Renal pelvis (tissue), 4 donors: ENCODE measurements around the gene PKNOX2. TPM values are rescaled to one million over a fixed set of nuclear protein-coding genes. Genes with fewer than 3 reads are reported as not detected.

Experiments used
- DNase-seq: peaks from one replicate; pipeline ENCODE4 v3.0.0-alpha.2; 2013
- polyA plus RNA-seq, 3 donors: library from polyadenylated mRNA; unstranded; fragments of 120-200 nt; gene quantifications; one replicate each; pipeline ENCODE4 v1.2.1, GENCODE V29; 2013; ENCODE audit not compliant: insufficient read length in 3 of 3

The PKNOX2 gene
- polyA plus RNA-seq, 3 donors: 11.3 to 14.8 (median 13.4) TPM

DNA sequence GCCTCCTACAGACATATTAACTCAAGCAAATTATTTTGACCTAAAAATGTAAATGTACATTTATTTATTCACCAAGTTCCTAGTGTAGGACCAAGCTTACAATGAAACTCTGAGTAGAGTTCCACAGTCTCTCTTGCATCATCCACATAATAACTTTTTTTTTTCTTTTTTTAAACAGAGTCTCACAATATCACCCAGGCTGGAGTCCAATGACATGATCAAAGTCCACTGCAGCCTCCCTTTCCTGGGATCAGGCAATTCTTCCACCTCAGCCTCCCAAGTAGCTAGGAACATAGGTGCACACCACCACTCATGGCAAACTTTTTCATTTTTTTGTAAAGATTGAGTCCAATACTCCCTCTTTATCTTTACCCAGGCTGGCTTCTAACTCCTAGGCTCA, 303.5 kb downstream of the PKNOX2 start:
- no peak for DNase-seq

DNA sequence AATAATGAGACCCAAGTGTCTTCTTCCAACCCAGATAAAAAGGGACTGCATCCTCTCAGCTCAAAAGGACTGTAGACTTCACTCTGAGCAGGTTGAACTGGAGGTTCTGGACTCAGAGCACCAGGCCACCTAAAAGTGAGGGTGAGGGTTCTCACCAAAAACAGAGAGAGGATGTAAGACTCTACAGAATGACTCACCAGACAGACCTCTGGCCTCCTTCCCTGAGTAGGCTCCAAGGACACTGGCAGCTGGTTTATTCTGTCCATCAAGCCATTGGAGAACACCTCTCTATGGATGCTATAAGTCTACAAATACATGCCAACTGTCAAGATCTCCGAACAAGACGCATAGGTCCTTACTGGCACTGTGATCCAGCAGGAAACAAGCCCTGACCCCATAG, 304.3 kb downstream of the PKNOX2 start:
- DNase-seq: no peak

DNA sequence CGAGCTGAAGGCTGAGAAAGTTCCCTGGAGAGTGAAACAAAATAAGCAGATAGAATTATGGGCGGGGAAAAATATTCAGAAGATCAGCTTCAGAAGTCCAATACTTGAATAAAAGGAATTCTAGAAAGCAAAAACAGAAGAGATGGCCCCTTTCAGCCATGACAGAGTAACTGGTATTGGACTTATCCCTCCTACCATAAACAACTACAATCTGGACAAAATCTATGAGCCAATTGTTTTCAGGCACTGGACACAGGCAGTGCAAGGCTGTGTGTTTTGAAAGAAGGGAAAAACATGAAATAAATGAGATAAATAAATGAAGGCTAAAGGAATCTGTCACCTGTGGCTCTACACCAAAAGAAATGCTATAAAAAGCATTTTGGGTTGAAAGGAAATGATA, 305.8 kb downstream of the PKNOX2 start:
- no peak for DNase-seq

DNA sequence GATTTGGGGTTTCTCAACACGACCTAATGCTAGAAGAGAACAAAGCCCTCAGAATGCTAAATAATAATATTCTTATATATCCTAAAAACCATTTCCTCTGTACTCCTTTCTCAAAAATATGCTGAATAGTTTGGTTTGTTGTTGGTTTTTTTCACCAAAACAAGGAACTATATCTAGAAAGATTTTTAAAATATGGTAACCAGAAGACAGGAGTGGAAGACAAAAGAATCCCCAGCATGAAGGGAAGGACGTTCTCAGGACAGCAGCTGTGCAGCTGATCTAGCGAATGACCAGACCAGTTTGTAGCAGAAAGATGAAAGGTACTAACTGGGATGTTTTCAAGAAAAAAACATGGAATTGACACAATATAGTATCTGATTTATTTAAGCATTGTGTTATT, 312.2 kb downstream of the PKNOX2 start:
- DNase-seq: no peak

DNA sequence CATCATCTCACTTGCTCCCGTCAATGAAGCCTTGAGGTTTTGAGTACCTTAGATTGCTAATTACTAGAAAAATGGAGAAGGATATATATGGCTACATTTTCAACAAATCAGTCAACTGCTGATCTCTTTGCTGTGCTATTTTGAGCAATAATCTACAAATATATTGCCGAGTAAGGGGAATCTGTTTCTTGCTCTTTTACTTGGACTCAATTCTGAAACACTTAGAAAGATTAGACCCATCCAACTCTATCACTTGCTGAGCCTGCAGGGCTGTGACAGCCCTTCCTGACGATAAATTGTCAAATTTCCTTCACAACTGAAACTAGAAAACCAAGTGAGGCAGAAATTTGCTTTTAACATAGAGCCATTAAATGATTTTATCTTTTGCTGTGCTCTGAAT, 314.6 kb downstream of the PKNOX2 start:
- no peak for DNase-seq

DNA sequence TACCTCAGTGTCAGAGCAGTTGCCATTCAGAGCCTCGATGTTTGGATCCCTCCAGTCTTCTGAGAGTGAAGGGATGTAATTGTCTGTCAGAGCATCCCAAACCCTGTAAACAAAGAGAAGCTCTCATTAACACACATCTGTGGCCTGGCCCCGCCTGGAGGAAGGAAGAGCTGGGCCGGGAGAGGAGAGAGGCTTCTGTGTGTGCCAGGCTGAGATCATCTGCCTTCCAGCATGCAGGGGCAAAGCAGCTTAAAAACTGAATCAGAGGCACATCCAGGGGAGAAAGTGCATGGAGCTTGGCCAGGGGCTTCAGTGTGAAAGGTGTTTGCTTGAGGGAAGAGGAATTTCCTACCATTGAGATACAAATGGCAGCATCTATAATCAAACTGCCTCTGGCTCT, 317.0 kb downstream of the PKNOX2 start:
- no peak for DNase-seq

Other genes with a start within 250 kb of the PKNOX2 start
- gene HEPN1, start 245.5 kb upstream of the PKNOX2 start, polyA plus RNA-seq: 1 to 10 TPM; 1.3 to 2.2 (median 1.8) TPM
- 1 to 10 TPM; 2.3 to 3.8 (median 3.4) TPM for gene HEPACAM, start 228.7 kb upstream of the PKNOX2 start, polyA plus RNA-seq
- 1 to 10 TPM; 3.8 to 4.0 (median 3.9) TPM for gene CCDC15, start 210.5 kb upstream of the PKNOX2 start, polyA plus RNA-seq
- 1 to 10 TPM; 1.9 to 2.8 (median 2.0) TPM for gene SLC37A2, start 101.4 kb upstream of the PKNOX2 start, polyA plus RNA-seq
- gene TMEM218, start 53.1 kb upstream of the PKNOX2 start, polyA plus RNA-seq: 10 to 100 TPM; 50.0 to 52.8 (median 51.2) TPM